Glutamatergic neuron (in vitro differentiated cells): ENCODE measurements around the gene POLR1C. TPM values are rescaled to one million over a fixed set of nuclear protein-coding genes. Genes with fewer than 3 reads are reported as not detected.

ENCODE experiments used
- DNase-seq: peaks from one replicate; pipeline ENCODE4 v3.0.0; 2022
- H3K27ac Mint-ChIP-seq: one replicate; pipeline ENCODE4 v1.8.0; 2020; ENCODE audit warnings: mild to moderate bottlenecking, mixed read lengths, inconsistent platforms; ENCODE audit not compliant: unreplicated experiment
- H3K27me3 Mint-ChIP-seq: one replicate; pipeline ENCODE4 v1.8.0; 2020; ENCODE audit warnings: mild to moderate bottlenecking, moderate library complexity, mixed read lengths, inconsistent platforms; ENCODE audit not compliant: unreplicated experiment
- H3K36me3 Mint-ChIP-seq: one replicate; pipeline ENCODE4 v1.8.0; 2020; ENCODE audit warnings: mild to moderate bottlenecking, mixed read lengths, inconsistent platforms; ENCODE audit not compliant: unreplicated experiment
- H3K4me1 Mint-ChIP-seq: one replicate; pipeline ENCODE4 v1.8.0; 2020; ENCODE audit warnings: mild to moderate bottlenecking, low read depth, mixed read lengths, inconsistent platforms; ENCODE audit not compliant: unreplicated experiment
- H3K4me3 Mint-ChIP-seq: one replicate; pipeline ENCODE4 v1.8.0; 2020; ENCODE audit warnings: mild to moderate bottlenecking, mixed read lengths, inconsistent platforms; ENCODE audit not compliant: unreplicated experiment
- H3K9me3 Mint-ChIP-seq: one replicate; pipeline ENCODE4 v1.8.0; 2020; ENCODE audit warnings: mild to moderate bottlenecking, moderate library complexity, mixed read lengths, inconsistent platforms; ENCODE audit not compliant: unreplicated experiment
- total RNA-seq: library from RNA; stranded (reverse); fragmentation: NEBNext Ultra II Directional; extraction: Animal tissue kit (Norgen Biotek cat#: 25700); gene quantifications from one replicate; pipeline ENCODE4 v1.2.1, GENCODE V29; 2021; ENCODE audit not compliant: unreplicated experiment
- TF ChIP-seq, protein P1 (sequence below): fragments of 200-600 bp; sonication (generic); IDR thresholded peaks from one replicate; pipeline ENCODE4 v1.5.0; 2021; ENCODE audit not compliant: partially characterized antibody, unreplicated experiment

The POLR1C gene
- total RNA-seq, 1 donor from 2014 or later: 18.9 TPM

GRCh38 chr6:43477235-43478007 is 39.5 kb upstream of the POLR1C start, which contains the start of gene TJAP1:
TSS of gene TJAP1 (plus strand) at chr6:43477570. CDS start at chr6:43499002, 21,432 bp downstream.
- Mint-ChIP-seq H3K4me1 (peaks cover 29% of the 10 kb centered on the region), H3K27me3 (no peaks in the 10 kb centered on the region), H3K4me3 (peak within 1 kb of the TSS; percentile 98)

GRCh38 chr6:43478008-43478372 is 38.9 kb upstream of the POLR1C start:
- Mint-ChIP-seq H3K27ac (peak overlapping the region; percentile 69), H3K9me3 (peaks cover 6% of the 10 kb centered on the region), H3K4me1 (peaks cover 29% of the 10 kb centered on the region), H3K36me3 (no peaks in the 10 kb centered on the region), H3K4me3 (peak overlapping the region; percentile 98), H3K27me3 (no peaks in the 10 kb centered on the region)
- TF ChIP-seq, protein P1, sequence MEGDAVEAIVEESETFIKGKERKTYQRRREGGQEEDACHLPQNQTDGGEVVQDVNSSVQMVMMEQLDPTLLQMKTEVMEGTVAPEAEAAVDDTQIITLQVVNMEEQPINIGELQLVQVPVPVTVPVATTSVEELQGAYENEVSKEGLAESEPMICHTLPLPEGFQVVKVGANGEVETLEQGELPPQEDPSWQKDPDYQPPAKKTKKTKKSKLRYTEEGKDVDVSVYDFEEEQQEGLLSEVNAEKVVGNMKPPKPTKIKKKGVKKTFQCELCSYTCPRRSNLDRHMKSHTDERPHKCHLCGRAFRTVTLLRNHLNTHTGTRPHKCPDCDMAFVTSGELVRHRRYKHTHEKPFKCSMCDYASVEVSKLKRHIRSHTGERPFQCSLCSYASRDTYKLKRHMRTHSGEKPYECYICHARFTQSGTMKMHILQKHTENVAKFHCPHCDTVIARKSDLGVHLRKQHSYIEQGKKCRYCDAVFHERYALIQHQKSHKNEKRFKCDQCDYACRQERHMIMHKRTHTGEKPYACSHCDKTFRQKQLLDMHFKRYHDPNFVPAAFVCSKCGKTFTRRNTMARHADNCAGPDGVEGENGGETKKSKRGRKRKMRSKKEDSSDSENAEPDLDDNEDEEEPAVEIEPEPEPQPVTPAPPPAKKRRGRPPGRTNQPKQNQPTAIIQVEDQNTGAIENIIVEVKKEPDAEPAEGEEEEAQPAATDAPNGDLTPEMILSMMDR: no peak
- no peak for DNase-seq

More at GRCh38 chr6:43477235-43478007, 39.5 kb upstream of the POLR1C start, which contains the start of gene TJAP1:
- peak within 1 kb of the TSS; percentile 69 for H3K27ac Mint-ChIP-seq
- peak; percentile 97 for DNase-seq
- H3K36me3 Mint-ChIP-seq: no peaks in the 10 kb centered on the region
- H3K9me3 Mint-ChIP-seq: peaks cover 6% of the 10 kb centered on the region
- TF ChIP-seq, protein P1: no peak

- H3K27ac Mint-ChIP-seq: no peak overlapping the region
Observed at GRCh38 chr6:43481075-43481474, 35.8 kb upstream of the POLR1C start.

GRCh38 chr6:43481591-43482236 is 35.2 kb upstream of the POLR1C start:
- H3K27me3 Mint-ChIP-seq: no peaks in the 10 kb centered on the region
- TF ChIP-seq, protein P1: no peak
- no peak for DNase-seq
- no peak overlapping the region for H3K27ac Mint-ChIP-seq
- no peaks in the 10 kb centered on the region for H3K9me3 Mint-ChIP-seq
- H3K4me3 Mint-ChIP-seq: no peak overlapping the region
- peaks cover 22% of the 10 kb centered on the region for H3K4me1 Mint-ChIP-seq
- no peaks in the 10 kb centered on the region for H3K36me3 Mint-ChIP-seq

More at GRCh38 chr6:43481075-43481474, 35.8 kb upstream of the POLR1C start:
- Mint-ChIP-seq H3K36me3 (no peaks in the 10 kb centered on the region), H3K9me3 (no peaks in the 10 kb centered on the region), H3K27me3 (no peaks in the 10 kb centered on the region), H3K4me1 (peaks cover 26% of the 10 kb centered on the region), H3K4me3 (no peak overlapping the region)
- DNase-seq: no peak
- TF ChIP-seq, protein P1: no peak
